A673 (cell line): ENCODE data around the gene RPS6KA5.

Source experiments
- CTCF ChIP-seq: fragments of 300-800, 200-600 bp; sonication (generic); conservative IDR thresholded peaks from 2 replicates; pipeline ENCODE4 v1.5.1; 2017; ENCODE audit warnings: low read depth, mild to moderate bottlenecking, antibody characterized with exemption, low read length, moderate library complexity, mixed read lengths
- EZH2 ChIP-seq: fragments of 200-600 bp; sonication (generic); IDR thresholded peaks from 2 replicates; pipeline ENCODE4 v1.6.1; 2017; ENCODE audit warnings: borderline replicate concordance, low read depth, mild to moderate bottlenecking, mixed read lengths, antibody characterized with exemption, low read length; ENCODE audit not compliant: poor library complexity, severe bottlenecking

- TF ChIP-seq CTCF (no peak), EZH2 (no peak)
Observed at GRCh38 chr14:90867501-90867900, 192.9 kb downstream of the RPS6KA5 start.
